ENCODE results near the gene GUF1.

The GUF1 gene

DNA sequence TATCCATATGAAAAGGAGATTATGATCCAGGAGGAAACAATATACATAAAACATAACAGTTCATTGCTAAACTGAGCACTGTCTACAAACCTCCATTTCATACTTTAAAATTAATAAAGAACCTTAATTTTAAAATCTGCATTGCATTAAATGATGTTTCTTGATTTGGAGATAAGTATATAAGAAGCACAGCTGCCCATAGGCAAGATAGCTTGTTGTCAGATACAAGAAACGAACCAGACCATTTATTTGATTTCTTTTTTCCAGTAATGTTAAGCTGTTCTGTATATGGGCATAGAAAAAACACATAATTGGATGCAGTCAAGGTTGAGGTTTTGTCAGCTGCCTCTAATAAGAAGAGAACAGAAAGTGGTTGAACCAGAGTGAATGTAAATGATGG lies 6.4 kb downstream of the GUF1 start:
- Histone ChIP-seq H3K27ac (no peak overlapping the region), H3K4me2 (ENCODE audit: low read length) (no peak overlapping the region), H3K9me3 (ENCODE audit: control insufficient read depth, low read length) (no peaks in the 10 kb centered on the region), H3K36me3 (ENCODE audit: control insufficient read depth, insufficient read depth, low read length) (no peaks in the 10 kb centered on the region), H3K27me3 (ENCODE audit: control insufficient read depth, insufficient read depth, low read length) (no peaks in the 10 kb centered on the region), H2AFZ (no peak overlapping the region), H3K9ac (no peak overlapping the region), H3K4me1 (no peaks in the 10 kb centered on the region), H3K4me3 (ENCODE audit: low read depth, low read length) (no peak overlapping the region), H3K79me2 (no peaks in the 10 kb centered on the region)
- TF ChIP-seq CTCF (IDR thresholded peaks at IDR 0.05): no peak

DNA sequence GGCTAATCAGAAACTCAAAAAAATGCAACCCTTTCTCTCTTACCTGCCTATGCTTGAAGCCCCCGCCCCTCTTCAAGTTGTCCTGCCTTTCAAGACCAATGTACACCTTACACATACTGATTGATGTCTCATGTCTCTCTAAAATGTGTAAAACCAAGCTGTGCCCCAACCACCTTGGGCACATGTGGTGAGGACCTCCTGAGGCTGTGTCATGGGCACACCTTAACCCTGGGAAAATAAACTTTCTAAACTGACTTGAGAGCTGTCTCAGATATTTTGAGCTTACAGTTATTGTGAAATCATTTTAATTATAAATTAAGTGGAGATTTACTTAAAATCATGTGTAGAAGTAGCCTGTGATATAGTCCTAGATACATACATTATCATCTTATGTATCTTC lies 22.2 kb downstream of the GUF1 start:
- Histone ChIP-seq H3K79me2 (no peaks in the 10 kb centered on the region), H3K4me1 (no peaks in the 10 kb centered on the region), H3K4me2 (ENCODE audit: low read length) (no peak overlapping the region), H3K4me3 (ENCODE audit: low read depth, low read length) (no peak overlapping the region), H3K9me3 (ENCODE audit: control insufficient read depth, low read length) (no peaks in the 10 kb centered on the region), H2AFZ (no peak overlapping the region), H3K36me3 (ENCODE audit: control insufficient read depth, insufficient read depth, low read length) (no peaks in the 10 kb centered on the region), H3K27ac (no peak overlapping the region), H3K9ac (no peak overlapping the region), H3K27me3 (ENCODE audit: control insufficient read depth, insufficient read depth, low read length) (no peaks in the 10 kb centered on the region)
- TF ChIP-seq CTCF (IDR thresholded peaks at IDR 0.05): no peak

GRCh38 chr4:44701037-44701436 lies 22.8 kb downstream of the GUF1 start:
- Histone ChIP-seq H2AFZ (no peak overlapping the region), H3K79me2 (no peaks in the 10 kb centered on the region), H3K36me3 (ENCODE audit: control insufficient read depth, insufficient read depth, low read length) (no peaks in the 10 kb centered on the region), H3K4me2 (ENCODE audit: low read length) (no peak overlapping the region), H3K27ac (no peak overlapping the region), H3K4me1 (no peaks in the 10 kb centered on the region), H3K27me3 (ENCODE audit: control insufficient read depth, insufficient read depth, low read length) (no peaks in the 10 kb centered on the region), H3K9me3 (ENCODE audit: control insufficient read depth, low read length) (no peaks in the 10 kb centered on the region), H3K4me3 (ENCODE audit: low read depth, low read length) (no peak overlapping the region), H3K9ac (no peak overlapping the region)
- no peak for TF ChIP-seq CTCF (IDR thresholded peaks at IDR 0.05)

DNA sequence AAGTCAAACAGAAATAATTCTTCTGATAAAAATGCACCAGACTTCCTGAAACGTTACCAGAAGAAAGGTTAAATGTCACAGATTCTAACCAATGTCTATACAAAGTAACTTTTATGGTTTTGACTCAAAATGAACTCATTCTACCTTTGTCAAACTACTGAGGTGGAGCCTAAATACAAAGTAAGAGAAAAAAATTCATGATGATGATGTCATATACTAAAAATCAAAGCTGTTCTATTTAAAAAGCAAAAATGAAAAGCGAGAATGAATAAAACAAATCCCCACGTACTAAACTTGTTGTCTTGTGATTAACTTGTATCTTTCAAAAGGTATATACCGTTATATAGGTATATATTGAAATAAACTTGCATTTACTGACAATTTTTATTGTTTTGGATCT lies 26.5 kb downstream of the GUF1 start:
- TF ChIP-seq CTCF (IDR thresholded peaks at IDR 0.05): no peak
- H3K4me3 ChIP-seq (ENCODE audit: low read depth, low read length): no peak overlapping the region
- no peak overlapping the region for H3K9ac ChIP-seq
- H3K79me2 ChIP-seq: no peaks in the 10 kb centered on the region
- H3K4me2 ChIP-seq (ENCODE audit: low read length): no peak overlapping the region
- no peak overlapping the region for H2AFZ ChIP-seq
- no peaks in the 10 kb centered on the region for H3K4me1 ChIP-seq
- no peaks in the 10 kb centered on the region for H3K9me3 ChIP-seq (ENCODE audit: control insufficient read depth, low read length)
- H3K27me3 ChIP-seq (ENCODE audit: control insufficient read depth, insufficient read depth, low read length): no peaks in the 10 kb centered on the region
- H3K36me3 ChIP-seq (ENCODE audit: control insufficient read depth, insufficient read depth, low read length): no peaks in the 10 kb centered on the region
- no peak overlapping the region for H3K27ac ChIP-seq

GRCh38 chr4:44713125-44713524 lies 34.9 kb downstream of the GUF1 start:
- Histone ChIP-seq H3K9me3 (ENCODE audit: control insufficient read depth, low read length) (no peaks in the 10 kb centered on the region), H3K9ac (no peak overlapping the region), H3K27ac (no peak overlapping the region), H3K36me3 (ENCODE audit: control insufficient read depth, insufficient read depth, low read length) (no peaks in the 10 kb centered on the region), H3K4me1 (no peaks in the 10 kb centered on the region), H3K79me2 (no peaks in the 10 kb centered on the region), H2AFZ (no peak overlapping the region), H3K27me3 (ENCODE audit: control insufficient read depth, insufficient read depth, low read length) (no peaks in the 10 kb centered on the region), H3K4me2 (ENCODE audit: low read length) (no peak overlapping the region), H3K4me3 (ENCODE audit: low read depth, low read length) (no peak overlapping the region)
- TF ChIP-seq CTCF (IDR thresholded peaks at IDR 0.05): no peak

Data from parathyroid adenoma (tissue), 2 donors.